ENCODE results near the gene B3GNT2.

Gene B3GNT2

DNA sequence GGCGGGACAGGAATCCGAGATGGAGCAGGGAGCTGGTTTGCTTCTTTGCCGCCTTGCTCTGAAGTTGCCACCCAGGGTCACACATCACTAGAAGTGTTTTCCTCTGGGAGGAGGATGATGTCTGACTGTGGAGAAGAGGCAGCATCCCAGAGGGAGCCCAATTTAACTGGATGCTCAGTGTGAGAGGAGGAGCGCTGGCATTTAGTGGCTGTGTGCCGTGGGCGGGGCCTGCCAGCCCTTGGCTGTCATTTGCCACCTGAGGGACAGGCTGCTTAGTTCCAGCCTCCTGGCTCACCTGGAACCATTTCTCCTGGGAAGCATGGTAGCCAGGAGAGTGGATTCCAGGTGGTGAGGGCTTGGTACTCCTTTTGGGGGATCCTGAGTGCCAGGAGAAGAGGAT lies 9.6 kb downstream of the B3GNT2 start:
- no peak for DNase-seq (ENCODE audit: low spot score)

DNA sequence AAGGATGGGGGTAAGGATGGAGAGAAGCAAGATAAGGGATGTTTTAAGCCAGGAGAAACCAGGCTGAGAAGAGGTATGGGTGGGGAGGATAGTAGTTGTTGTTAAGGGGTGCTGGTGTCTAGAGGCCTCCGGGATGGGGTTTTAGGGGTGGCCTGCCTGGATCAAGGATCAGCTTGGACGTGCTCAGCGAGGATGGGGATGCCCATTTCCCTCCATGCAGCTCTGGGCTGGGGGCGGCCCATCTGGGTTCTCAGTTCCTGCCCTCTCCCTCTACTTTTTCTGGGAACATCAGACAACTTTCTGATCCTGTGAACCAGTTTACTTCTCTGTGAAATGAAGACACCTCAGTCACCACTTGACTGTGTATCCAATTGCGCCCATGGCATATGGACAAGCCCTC lies 10.1 kb downstream of the B3GNT2 start:
- no peak for DNase-seq (ENCODE audit: low spot score)

DNA sequence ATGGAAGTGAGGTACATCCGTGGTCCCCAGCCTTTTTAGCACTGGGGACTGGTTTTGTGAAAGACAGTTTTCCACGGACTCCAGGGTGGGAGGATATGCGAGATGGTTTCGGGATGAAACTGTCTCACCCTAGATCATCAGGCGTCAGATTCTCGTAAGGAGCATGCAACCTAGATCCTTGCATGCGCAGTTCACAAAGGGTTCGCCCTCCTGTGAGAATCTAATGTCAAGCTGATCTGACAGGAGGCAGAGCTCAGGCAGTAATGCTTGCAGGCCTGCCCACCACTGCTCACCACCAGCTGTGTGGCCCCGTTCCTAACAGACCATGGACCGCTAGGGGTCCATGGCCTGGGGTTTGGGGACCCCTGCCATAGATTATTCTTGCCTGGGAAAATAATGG lies 11.6 kb downstream of the B3GNT2 start:
- no peak for DNase-seq (ENCODE audit: low spot score)

DNA sequence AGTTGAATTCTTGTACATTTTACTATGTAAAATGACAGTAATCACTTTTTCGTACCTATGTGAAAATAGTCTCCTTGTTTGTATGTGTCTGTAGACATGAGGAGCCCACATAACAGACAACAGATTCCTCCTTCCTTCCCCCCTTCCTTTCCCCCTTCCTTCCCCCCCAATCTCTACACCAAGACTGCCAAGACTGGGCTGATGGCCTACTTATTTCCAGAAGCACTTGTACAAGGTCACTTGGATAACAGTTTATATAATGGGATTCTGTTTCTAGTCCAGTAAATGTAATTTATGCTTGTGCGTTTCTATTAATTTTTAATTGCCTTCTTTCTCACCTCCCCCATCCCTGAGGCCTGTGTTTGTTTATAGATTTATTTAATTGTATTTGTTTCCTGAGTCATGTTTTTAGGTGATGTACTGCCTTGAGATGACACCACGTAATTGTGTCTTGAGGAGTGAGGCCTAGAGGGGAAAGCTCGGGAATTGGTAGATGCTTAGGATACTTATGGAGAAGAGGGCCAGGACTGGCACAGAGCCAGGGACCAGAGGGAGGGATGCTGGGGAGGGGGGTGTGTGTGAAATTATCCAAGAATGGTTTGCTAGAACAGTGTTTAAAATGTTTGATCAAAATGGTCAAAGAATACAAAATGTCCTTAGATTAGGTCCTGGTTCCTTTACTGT lies 12.3 kb downstream of the B3GNT2 start:
- DNase-seq (ENCODE audit: low spot score): no peak

DNA sequence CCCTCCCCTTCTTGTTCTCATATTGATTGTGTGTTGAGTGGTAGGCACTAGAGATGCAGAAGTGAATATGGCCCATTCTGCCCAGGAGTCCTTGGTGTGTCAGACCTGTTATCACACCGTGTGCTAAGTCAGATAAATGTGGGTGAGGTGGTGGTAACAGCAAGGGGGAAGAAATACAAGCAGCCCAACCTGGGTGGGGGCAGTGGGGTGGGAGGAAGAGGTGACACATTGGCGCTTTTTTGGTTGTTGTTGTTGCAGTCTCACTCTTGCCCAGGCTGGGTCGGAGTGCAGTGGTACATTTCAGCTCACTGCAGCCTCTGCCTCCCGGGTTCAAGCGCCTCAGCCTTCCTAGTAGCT lies 12.8 kb downstream of the B3GNT2 start:
- DNase-seq (ENCODE audit: low spot score): no peak

DNA sequence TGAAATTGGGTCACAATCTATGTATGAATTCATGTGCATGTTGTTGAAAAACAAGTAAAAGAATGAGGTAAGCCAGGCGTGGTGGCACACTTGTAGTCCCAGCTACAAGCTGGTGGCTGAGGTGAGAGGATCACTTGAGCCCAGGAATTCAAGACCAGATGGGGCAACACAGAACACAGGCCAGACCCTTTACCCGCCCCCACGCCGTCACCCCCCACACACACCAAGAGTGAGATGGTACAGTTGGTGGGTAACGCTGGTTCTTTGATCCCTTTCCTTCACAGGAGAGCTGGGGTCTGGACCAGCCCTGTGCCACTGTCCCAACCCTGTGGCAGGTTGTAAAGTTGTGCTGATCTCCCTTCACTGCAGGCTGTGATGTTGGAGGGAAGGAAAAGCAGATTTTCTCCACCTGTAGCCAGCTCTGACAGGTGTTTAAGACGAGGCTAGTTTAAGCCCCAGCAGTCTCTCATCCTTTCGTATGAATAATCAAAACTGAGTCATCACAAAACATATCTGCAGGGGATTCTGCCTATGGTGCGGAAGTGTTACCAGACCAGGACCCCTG lies 13.6 kb downstream of the B3GNT2 start:
- no peak for DNase-seq (ENCODE audit: low spot score)

DNA sequence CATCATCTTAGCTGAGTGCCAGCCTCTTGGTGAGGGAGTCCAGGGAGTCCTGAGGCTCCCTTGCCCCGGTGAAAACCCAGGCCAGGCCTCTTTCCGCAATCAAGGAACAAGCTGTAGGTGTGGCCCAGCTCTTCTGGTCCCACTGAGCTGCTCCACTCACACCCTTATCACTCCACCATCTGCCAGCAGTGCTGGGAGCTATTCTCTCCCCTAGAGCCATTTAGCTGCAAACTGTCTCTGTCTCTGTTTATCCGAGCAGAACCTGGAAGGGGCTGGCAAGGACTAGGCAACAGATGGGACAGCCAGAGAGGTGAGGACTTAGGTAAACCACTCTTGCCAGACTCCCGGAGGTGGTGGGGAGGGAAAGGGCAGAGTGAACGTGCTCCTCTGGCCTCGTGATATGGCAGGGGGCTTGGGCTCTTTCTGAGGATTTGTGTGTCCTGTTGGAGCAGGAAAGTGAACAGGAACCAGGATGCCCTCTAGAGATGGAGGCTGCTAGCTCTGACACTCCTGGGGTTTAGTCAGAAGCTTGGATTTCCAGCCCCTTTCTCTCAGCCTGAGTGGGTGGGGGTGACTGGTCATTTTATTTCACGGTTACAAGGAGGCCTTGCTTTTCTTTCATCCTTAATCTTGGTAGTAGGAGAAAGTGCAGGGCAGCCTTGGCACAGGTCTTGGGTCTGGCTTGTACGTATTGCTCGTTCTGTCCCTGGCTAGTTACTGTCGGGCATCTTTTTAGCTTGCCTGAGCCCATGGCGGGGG lies 19.6 kb downstream of the B3GNT2 start:
- no peak for DNase-seq (ENCODE audit: low spot score)

DNA sequence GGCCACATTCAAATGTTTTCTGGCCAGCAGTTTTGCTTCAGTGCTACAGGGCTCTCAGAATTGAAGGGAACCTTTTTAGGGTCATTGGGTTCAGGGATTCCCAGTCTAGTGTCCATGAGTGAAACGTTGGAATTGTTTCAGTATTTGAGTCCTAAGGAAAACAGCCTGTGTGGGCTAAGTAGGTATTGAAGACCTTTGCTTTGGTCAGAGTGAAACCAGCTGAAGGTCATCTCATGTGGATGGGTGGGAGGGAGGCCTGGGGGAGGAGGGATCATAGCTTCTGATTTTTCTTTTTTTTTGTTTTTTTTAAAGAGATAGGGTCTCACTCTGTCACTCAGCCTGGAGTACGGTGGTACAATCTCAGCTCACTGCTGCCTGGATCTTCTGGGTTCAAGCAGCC lies 20.2 kb downstream of the B3GNT2 start:
- no peak for DNase-seq (ENCODE audit: low spot score)

DNA sequence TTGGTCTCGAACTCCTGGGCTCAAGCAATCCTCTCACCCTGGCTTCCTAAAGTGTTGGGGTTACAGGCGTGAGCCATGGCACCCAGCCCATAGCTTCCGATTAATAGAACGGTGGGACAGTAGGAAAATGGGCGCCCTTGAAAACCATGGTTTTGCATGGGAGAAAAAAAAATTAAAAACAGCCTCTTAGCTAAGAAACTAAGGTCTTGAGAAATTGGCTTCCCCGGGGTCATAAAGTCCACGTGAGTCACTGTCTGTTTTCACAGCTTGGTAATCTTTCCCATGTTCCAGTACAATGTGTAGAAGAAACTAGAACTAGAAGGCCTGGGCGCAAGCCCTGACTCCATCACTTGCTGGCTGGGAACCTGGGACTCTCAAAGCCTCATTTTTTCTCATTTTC lies 20.7 kb downstream of the B3GNT2 start:
- DNase-seq (ENCODE audit: low spot score): peak; percentile 86

DNA sequence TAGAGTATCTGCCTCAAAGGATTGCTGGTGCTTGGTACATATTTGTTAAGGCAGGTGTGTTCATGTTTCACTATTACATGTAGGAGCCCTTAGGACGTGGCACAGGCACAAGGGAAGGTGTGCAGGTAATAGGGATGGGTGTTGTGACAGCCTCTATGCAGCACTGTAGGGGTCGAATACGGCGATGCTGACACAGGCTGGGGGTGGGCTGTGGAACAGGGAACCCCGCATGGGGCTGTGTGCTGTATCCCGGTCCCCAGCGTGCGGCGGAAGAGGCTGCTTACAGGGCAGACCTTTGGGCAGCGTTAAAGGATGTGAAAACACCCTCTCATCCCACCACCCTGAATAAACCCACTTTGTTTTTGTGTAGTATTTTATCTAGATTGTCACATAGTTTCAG lies 21.5 kb downstream of the B3GNT2 start:
- no peak for DNase-seq (ENCODE audit: low spot score)

DNA sequence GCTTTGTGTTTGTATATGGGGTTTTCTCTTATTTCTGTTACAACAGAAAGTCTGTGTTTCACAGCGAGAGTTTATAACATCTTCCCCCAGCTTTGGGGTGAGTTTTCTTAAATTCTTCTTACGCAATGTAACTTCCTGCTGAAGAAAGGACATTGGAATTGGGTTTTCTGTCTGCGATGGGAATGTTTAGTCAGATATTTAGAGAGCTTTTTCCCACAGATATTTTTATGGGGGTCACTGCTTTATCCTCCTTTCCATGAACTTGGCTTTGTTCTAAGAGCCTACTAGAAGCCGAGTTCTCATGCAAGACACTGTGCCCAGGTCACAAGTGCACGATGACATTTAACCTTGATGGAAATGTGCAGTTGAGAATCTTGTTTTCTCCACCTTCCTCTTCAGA lies 22.1 kb downstream of the B3GNT2 start:
- DNase-seq (ENCODE audit: low spot score): peak; percentile 58

DNA sequence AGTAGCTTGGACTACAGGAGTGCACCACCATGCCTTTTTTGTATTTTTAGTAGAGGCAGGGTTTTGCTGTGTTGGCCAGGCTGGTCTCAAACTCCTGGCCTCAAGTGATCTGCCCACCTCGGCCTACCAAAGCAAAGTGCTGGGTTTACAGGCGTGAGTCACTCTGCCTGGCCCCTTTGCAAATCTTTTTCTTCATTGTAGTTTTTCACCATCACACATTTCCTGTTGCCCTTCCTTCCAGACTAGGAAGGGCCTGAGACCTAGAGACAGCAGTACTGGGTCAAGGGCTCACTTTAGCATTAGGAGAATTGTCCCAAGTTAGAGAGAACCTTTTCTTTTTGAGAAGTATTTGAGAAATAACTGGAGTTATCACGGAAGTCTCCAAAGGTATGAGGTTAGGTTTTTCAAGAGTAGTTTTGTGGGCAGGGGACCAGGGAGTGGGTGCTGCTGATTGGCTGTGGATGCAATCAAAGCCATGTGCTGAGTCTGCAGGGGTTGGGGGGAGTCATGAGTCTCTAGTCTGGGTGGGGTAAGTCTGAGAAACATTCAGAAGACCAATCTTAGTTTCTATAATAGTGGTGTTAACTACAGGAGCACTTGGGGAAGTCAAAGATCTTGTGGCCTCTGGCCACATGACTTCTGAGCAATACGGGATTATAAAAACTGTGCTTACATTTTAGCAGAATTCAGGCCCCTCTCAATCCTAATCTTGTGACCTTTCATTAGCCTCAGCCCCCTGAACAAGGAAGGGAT lies 23.7 kb downstream of the B3GNT2 start:
- no peak for DNase-seq (ENCODE audit: low spot score)

DNA sequence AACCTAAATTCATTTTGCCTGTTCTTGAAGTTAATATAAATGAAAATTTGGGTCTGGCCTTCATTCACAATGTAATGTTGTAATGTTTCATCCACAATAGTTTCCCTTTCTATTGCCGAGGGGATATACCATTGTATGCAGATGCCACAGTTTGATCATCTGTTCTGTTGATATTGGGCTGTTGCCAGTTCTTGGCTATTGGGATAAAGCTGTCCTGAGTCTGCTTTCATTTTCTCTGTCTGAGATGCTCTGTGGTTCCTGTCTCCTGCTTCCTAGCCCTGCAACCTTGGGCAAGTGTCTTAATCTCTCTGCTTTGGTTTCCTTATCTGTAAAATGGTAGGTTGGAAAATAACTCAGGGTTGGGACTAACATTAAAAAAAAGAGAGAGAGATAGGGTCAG lies 25.2 kb downstream of the B3GNT2 start:
- DNase-seq (ENCODE audit: low spot score): no peak

DNA sequence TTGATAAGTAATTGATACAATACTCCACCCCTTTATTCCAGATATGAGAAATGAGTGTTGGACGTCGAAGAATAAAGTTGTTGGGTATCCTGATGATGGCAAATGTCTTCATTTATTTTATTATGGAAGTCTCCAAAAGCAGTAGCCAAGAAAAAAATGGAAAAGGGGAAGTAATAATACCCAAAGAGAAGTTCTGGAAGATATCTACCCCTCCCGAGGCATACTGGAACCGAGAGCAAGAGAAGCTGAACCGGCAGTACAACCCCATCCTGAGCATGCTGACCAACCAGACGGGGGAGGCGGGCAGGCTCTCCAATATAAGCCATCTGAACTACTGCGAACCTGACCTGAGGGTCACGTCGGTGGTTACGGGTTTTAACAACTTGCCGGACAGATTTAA lies 26.3 kb downstream of the B3GNT2 start:
- DNase-seq (ENCODE audit: low spot score): no peak

DNA sequence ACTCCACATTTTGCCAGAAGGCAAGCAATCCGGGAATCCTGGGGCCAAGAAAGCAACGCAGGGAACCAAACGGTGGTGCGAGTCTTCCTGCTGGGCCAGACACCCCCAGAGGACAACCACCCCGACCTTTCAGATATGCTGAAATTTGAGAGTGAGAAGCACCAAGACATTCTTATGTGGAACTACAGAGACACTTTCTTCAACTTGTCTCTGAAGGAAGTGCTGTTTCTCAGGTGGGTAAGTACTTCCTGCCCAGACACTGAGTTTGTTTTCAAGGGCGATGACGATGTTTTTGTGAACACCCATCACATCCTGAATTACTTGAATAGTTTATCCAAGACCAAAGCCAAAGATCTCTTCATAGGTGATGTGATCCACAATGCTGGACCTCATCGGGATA lies 26.8 kb downstream of the B3GNT2 start:
- no peak for DNase-seq (ENCODE audit: low spot score)

DNA sequence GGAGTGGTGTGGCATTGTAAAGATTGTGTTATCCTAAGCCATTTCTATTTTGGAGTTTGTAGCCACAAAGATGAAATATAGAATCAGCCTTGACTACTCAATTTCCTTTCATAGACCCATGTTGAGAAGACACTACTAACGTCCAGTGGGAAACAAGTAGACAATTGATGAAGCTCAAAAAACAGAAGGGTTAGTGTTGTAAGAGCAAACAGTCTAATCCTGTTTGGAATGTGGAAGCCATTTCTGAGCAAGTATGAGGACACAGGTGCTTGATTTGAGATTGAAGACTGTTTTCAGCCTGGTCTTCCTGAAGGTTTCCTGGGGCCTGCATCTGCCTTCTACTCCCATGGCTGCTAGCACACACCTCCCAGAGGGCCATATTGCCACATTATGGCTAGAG lies 29.1 kb downstream of the B3GNT2 start:
- DNase-seq (ENCODE audit: low spot score): no peak

DNA sequence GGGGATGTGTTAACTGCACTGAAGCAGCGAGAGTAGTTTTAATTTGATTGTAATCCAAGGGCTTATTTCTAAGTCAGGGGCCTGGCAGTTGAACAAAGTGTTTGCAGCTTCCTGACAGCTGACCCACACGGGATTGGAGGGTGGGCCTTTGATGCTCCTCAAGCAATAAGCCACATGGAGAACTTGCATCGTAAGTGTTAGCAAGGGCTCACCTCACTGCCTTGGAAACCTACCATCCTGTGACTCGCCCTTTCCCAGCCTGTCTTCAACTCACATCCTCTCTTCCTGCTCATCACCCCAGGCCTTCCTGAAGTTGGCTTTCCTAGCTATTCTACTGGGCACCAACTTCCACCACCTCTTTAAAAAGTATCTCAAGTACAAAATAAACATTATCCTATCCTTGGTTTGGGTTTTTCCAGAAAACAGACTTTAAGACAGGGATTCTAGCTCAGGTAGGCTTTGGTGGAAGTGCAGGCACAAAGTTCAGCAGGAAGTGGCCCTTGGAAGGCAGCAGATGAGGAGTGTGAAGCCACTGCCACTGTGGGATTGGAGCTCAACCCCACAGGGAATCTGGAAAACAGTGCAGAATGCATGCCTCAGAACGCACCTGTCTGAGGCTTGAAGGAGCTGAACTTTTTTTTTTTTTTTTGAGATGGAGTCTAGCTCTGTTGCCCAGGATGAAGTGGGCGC lies 31.6 kb downstream of the B3GNT2 start:
- no peak for DNase-seq (ENCODE audit: low spot score)

DNA sequence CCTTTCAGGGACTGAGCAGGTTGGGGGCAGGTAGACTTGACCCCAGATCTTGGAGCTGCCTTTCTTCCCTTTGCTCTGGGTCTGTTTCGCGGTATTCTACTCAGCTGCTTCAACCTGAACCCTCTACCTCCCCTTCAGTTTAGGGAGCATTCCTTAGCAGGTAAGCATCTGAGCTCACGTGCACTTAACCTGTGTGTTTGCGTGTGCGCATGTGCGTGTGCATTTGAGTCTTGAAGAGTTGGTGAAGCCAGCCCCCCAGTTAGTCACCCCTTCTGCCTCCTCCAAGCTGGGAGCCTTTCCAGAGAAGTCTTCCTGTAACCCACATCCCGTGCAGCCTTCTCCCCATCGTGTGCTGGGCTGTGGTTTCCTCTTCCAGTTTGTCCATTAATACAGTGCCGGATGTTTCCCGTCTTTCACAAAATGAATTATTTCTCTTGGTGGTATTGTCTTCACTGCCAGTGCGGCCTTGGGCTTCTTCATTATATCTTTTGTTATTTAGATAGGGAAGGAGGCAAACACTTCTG lies 33.2 kb downstream of the B3GNT2 start:
- DNase-seq (ENCODE audit: low spot score): no peak

DNA sequence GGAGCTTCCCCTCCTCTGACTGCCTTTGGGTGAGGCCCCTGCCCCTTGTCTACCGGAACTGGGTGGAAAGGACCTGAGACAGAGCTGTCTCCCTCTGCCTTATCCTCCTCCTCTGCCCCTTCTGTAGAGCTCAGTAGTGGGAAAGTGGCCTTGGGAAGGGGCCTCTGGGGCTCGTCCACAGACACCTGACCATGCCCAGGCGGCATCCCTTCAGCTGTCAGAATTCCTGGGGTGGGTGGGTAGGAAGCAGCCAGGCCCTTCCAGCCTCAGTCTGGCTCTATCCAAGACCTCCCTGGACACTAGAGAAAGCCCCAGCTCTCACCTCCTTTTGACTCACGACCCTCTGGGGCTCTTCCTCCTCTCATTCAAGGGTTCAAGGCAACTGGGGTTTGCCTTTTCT lies 35.6 kb downstream of the B3GNT2 start:
- DNase-seq (ENCODE audit: low spot score): no peak

DNA sequence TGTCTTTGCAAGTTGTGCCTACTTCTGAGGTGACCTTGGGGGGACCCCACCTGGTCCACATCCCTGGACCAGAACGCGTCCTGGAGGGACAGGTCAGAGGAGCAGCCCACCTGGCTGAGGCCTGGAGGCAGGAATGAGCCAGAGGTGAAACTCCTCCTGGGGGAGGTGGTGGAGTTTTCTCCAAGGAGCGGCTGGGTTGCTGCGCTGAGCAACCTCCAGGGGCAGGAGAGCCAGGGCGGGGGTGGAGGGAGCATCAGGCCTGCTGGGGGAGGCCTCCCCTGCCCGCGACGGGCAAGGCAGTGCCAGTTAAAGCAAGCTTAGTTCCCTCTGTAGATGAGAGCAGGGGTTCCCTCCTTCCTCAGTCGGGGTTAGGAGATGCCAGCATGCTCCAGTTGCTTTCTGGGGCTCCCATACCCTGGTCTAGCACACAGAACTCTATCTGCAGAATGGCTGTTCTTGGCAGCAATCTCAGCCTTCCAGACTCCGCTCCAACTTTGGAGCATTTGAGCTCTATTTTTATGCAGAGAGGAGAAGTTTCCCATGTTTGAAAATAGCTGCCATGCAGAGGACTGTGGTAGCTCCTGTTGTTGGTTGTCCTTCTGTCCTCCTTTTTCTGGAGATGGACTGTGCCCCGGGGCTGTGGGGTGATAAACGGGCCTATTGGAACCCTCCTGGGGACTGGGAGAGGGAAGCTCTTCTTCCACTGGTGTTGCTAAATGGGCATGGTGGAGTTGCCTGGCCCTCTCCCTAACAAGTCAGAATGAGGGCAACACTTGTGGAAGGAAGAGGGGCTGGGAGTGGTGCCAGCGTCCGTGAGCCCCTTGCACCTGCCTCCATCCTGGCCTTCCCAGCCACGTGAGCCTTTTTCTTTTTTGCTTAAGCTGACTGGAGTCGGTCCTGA lies 39.1 kb downstream of the B3GNT2 start:
- no peak for DNase-seq (ENCODE audit: low spot score)

DNA sequence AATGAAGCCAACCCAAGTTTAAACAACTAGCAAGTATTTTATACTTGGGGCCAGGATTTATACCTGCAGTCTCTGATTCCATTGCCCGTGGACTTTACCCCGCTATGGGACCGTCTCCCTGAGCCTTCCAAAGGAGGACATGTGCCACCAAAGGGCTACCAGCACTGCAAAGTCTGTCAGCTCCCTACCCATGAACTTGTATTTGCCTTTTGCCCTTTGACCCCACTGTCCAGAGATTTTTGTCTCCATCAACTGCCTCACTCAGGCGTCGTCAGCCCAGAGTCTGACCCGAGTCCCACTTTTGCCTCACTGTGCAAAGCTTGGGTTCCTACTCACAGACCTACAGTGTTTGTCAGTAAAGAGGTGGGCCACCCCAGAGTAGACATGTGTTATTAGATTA lies 40.6 kb downstream of the B3GNT2 start:
- DNase-seq (ENCODE audit: low spot score): no peak

All from AG20443 (cell line).